H1 (cell line): ENCODE measurements around the gene LRRC4C.

ENCODE experiments used
- CTCF ChIP-seq, 3 experiments: IDR thresholded peaks; 1 replicate in 2 of 3; 2 replicates in 1 of 3; pipeline versions ENCODE4 v1.5.1 to v1.6.1; 2011; ENCODE audit warnings: low read length in 3 of 3, mild to moderate bottlenecking in 3 of 3, inconsistent platforms in 2 of 3, low read depth in 1 of 3, moderate library complexity in 1 of 3; ENCODE audit not compliant: insufficient read depth in 1 of 3; ENCODE audit errors: control extremely low read depth in 1 of 3
- FOSL1 ChIP-seq: IDR thresholded peaks from 2 replicates; pipeline ENCODE4 v1.6.1; 2011; ENCODE audit warnings: mild to moderate bottlenecking, low read depth, low read length, moderate library complexity; ENCODE audit not compliant: insufficient read depth
- MAX ChIP-seq: IDR thresholded peaks from 2 replicates; pipeline ENCODE4 v1.6.1; 2012; ENCODE audit warnings: inconsistent platforms
- TCF12 ChIP-seq: IDR thresholded peaks from 2 replicates; pipeline ENCODE4 v1.6.1; 2011; ENCODE audit warnings: low read depth, mild to moderate bottlenecking, low read length

GRCh38 chr11:40253166-40253565 is 1206.3 kb downstream of the LRRC4C start:
- TF ChIP-seq CTCF (IDR thresholded peaks at IDR 0.05; ENCODE audit: control extremely low read depth in 1 of 3, insufficient read depth in 1 of 3, low read depth in 1 of 3, low read length in 3 of 3) (no peak), FOSL1 (no peak), TCF12 (no peak), MAX (no peak)
